Cardiac muscle cell (in vitro differentiated cells and primary cell): Measurements from ENCODE around the gene FRMD5. TPM values are rescaled to one million over a fixed set of nuclear protein-coding genes. Genes with fewer than 3 reads are reported as not detected.
"Not testable (repeated sequence)": the region's sequence is repeated elsewhere in the genome, so short reads cannot be mapped to it uniquely, and the experiment has no call there.

Experiments used
- DNase-seq, 2 donors: peaks; one replicate each; pipeline versions ENCODE4 v3.0.0 to v3.0.0-alpha.2; 2010 to 2017; ENCODE audit warnings: low read depth in 1 of 2, low spot score in 1 of 2
- H3K27ac ChIP-seq: fragments of 200-600 bp; sonication (generic); 2 replicates; pipeline ENCODE4 v1.5.1; 2016
- H3K27me3 ChIP-seq: fragments of 200-600 bp; sonication (generic); 2 replicates; pipeline ENCODE4 v1.6.0; 2016; ENCODE audit warnings: control low read depth
- H3K36me3 ChIP-seq: fragments of 200-600 bp; sonication (generic); 2 replicates; pipeline ENCODE4 v1.5.1; 2016; ENCODE audit warnings: control low read depth
- H3K4me1 ChIP-seq: fragments of 200-600 bp; sonication (generic); 2 replicates; pipeline ENCODE4 v1.8.1; 2017; ENCODE audit warnings: low read depth, mild to moderate bottlenecking, mixed run types
- H3K4me3 ChIP-seq: fragments of 200-600 bp; sonication (generic); 2 replicates; pipeline ENCODE4 v1.5.1; 2016; ENCODE audit warnings: mild to moderate bottlenecking
- H3K9me3 ChIP-seq: fragments of 200-600 bp; sonication (generic); 2 replicates; pipeline ENCODE4 v1.5.1; 2017; ENCODE audit warnings: low read depth, mild to moderate bottlenecking, control low read depth
- CTCF ChIP-seq: IDR thresholded peaks from 2 replicates; pipeline ENCODE4 v1.5.1; 2012; ENCODE audit warnings: low read depth, mild to moderate bottlenecking, low read length
- polyA plus RNA-seq: library from polyadenylated mRNA; unstranded; fragments of >200 nt; fragmentation: Nextera tagmentation; extraction: Ambion mirVana; gene quantifications from 2 replicates; pipeline ENCODE4 v1.2.1, GENCODE V29; 2016
- total RNA-seq: library from RNA; depleted of rRNA; stranded (reverse); fragments of >200 nt; gene quantifications from 2 replicates; pipeline ENCODE4 v1.2.3, GENCODE V29; 2016

FRMD5 gene
- total and polyA plus RNA-seq, 2 experiments from 2014 or later, result 26.8 to 59.7 TPM

- peaks cover 4% of the 10 kb centered on the region for H3K36me3 ChIP-seq
- no peak for TF ChIP-seq CTCF
- H3K4me3 ChIP-seq, result no peak overlapping the region
- DNase-seq, result no peak
- H3K9me3 ChIP-seq, result no peaks in the 10 kb centered on the region
- H3K4me1 ChIP-seq, result peaks cover 36% of the 10 kb centered on the region
- H3K27me3 ChIP-seq, result no peaks in the 10 kb centered on the region
- H3K27ac ChIP-seq, result peak overlapping the region; percentile 60
These were observed 321.4 kb downstream of the FRMD5 start for GRCh38 chr15:43873651-43874050.

GRCh38 chr15:43872416-43873020, 322.6 kb downstream of the FRMD5 start:
- Histone ChIP-seq H3K27me3 (no peaks in the 10 kb centered on the region), H3K4me1 (peaks cover 25% of the 10 kb centered on the region), H3K4me3 (no peak overlapping the region), H3K36me3 (peaks cover 4% of the 10 kb centered on the region), H3K9me3 (no peaks in the 10 kb centered on the region), H3K27ac (no peak overlapping the region)
- peak; percentile 88 to 90 for DNase-seq
- peak; percentile 70 for TF ChIP-seq CTCF

DNA sequence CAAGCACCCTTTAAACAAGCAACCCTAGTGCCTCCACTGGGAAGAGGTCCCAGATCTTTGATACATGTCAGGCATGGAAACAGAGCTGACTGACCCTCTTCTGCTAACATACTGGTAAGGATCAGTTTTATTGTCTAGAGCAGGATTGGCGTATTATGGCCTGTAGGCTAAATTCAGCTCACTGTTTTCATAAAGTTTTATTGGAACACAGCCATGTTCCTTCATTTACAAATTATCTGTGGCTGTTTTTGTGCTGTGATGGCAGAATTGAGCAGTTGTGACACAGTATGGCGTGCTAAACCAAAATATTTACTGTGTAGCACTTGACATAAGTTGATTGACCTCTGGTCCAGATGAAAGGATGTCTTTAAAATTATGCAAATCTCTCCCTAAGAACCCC, 323.2 kb downstream of the FRMD5 start:
- TF ChIP-seq CTCF, result no peak
- DNase-seq, result no peak
- H3K4me1 ChIP-seq, result peaks cover 18% of the 10 kb centered on the region
- no peak overlapping the region for H3K4me3 ChIP-seq
- H3K9me3 ChIP-seq, result no peaks in the 10 kb centered on the region
- H3K27me3 ChIP-seq, result no peaks in the 10 kb centered on the region
- peaks cover 4% of the 10 kb centered on the region for H3K36me3 ChIP-seq
- peak overlapping the region; percentile 58 for H3K27ac ChIP-seq

DNA sequence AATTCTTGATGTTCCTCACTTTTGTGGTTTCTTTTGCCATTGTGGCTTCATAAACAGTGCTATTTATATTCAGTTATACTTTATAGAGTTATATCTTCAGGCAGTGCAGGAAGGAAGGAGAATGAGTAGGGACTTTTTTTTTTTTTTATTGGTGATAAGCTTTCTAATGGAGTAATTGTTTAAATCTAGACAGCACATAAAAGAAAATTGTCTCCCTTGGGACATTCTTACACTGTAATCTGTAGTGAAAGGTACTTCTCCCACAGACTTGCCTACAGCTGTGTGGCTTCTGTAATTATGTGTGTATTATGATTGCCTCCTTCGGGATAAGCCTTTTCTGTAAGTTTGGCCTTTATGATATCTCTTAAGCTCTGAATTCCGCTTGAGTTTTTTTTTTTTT, 326.7 kb downstream of the FRMD5 start:
- peaks cover 7% of the 10 kb centered on the region for H3K4me1 ChIP-seq
- no peak for TF ChIP-seq CTCF

DNA sequence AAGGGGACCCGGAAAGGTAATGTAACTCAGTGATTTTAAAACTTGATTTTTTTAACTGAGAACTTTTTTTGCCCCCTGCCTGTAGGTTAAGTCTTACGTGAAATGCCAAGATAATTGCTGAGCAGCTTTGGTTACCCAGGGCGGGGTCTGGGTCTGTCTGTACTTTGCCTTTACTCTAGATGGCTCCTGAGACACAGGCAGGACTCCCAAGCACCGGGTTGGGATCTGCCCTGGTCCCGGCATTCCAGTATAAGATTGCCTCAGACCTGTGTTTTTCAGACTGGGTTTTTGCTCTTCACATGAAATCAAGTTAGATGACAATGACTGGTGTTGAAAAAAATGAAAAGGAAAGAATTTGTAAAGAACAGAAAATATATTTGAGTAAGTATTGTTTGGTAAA, 328.0 kb downstream of the FRMD5 start:
- no peaks in the 10 kb centered on the region for H3K27me3 ChIP-seq
- H3K27ac ChIP-seq, result no peak overlapping the region
- peaks cover 4% of the 10 kb centered on the region for H3K4me1 ChIP-seq
- no peaks in the 10 kb centered on the region for H3K9me3 ChIP-seq
- TF ChIP-seq CTCF, result no peak
- peaks cover 3% of the 10 kb centered on the region for H3K36me3 ChIP-seq
- no peak overlapping the region for H3K4me3 ChIP-seq
- DNase-seq, result no peak

More for the DNA sequence above, 326.7 kb downstream of the FRMD5 start:
- H3K27ac ChIP-seq, result no peak overlapping the region
- H3K4me3 ChIP-seq, result no peak overlapping the region
- H3K36me3 ChIP-seq, result peaks cover 3% of the 10 kb centered on the region
- no peaks in the 10 kb centered on the region for H3K27me3 ChIP-seq
- no peaks in the 10 kb centered on the region for H3K9me3 ChIP-seq
- peak in 1 of 2 donors; percentile 38 for DNase-seq

GRCh38 chr15:43866636-43867035, 328.4 kb downstream of the FRMD5 start:
- H3K27me3 ChIP-seq, H3K9me3 ChIP-seq, H3K4me1 ChIP-seq, DNase-seq, H3K27ac ChIP-seq, H3K36me3 ChIP-seq, H3K4me3 ChIP-seq: not testable (repeated sequence)
